Measurements from ENCODE around the gene PGLYRP1.

Gene PGLYRP1, protein sequence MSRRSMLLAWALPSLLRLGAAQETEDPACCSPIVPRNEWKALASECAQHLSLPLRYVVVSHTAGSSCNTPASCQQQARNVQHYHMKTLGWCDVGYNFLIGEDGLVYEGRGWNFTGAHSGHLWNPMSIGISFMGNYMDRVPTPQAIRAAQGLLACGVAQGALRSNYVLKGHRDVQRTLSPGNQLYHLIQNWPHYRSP

DNA sequence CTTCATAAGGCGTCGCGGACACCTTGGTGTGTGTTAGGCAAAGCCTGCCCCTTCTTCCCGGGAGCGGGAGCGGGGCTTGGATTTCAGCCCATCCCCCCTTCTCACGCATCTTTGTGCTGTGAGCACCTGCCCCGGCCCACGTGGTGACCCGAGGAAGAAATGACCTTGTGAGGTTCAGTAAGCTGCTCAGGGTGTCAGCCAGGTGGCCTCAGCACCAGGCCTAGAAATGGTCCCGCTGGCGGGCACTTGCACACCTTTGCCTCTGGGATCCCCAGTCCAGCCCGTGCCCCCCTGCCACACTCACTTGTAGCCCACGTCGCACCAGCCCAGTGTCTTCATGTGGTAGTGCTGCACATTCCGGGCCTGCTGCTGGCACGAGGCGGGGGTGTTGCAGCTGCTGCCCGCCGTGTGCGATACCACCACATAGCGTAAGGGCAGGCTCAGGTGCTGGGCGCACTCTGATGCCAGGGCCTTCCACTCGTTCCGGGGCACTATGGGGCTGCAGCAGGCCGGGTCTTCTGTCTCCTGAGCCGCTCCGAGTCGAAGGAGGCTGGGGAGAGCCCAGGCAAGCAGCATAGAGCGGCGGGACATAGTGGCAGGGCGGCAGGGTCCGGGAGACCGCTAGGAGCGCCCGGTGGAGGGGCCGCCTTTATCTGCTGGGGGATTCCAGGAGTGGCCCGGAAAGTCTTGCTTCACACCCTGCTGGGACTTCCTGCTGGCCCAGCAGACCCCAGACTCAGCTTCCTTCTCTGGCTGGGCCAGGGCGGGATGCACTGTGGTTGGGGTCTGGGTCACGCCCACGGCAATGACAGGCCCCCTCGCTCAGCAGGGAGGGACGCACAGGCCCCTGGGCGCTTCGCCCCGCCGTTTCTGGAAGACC is at the start of gene PGLYRP1:
Gene PGLYRP1 (minus strand): TSS at position 623 of the 880 bp plus-strand sequence. CDS start 32 bp downstream, at position 591.
- DNase-seq, result peak; percentile 55

DNA sequence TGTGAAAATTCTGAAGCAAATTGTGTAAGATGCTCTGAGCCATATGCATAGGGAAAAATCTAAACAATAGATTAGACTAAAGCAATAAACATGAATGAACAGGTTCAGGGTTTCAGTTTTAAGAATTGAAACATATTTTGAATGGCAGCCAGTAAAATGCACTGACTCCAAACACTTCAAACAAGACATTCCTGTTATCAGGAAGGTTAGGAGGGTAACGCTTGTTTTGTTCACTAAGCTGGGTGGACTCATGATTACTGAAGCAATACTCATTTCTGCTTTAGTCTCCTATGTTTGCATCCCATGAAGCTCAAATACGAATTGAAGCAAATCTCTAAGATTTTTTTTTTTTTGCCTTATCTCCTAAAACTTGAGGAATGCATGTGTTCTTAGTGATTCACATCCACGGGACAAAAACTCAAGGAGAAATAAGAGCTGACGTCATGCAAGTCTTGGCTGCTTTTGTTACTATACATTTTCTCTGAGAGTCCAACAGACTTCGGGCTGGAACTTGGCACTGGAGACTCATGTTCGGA is 47.0 kb upstream of the PGLYRP1 start:
- no peak for DNase-seq

DNA sequence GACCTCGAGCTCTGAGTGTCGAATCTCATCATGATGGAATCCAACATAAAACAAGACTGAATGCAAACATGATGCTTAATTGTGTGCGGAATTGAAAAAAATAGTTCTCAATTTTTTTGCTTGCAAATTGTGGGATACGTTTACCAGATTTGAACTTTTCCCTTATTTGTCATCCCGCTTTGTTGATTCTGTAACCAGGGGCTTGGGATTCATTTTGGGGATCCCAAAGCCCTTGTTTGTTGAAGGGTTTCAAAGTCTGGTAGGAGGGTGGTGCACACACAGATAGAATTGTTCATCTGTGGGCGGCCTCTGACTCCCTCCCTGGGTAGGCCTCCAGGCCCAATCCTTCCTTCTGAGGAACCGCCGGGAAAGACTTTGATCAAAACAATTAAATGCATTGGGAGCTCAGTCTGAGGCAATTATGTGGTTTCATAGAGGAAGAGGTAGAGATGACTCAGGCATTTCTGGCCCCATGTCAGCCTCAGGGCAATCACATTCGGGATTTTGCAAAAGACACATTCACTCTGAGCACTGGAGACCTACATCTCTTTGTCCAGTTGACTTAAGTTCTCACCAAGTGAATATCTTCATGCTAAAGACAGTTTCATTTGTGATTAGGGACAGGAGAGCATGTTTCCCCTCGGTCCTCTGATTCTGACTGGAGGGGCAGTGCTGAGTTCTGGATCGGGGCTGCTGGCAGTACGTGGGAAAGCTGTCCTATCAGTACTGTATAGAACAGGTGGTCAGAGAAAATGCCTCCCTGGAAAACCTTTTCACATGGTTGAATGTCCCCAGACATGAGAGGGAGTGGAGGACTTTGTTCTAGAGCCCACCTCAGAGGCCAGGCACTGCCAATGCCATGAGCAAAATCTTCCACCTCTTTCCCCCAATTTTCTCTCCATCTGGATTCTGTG is 45.7 kb upstream of the PGLYRP1 start:
- no peak for DNase-seq

DNA sequence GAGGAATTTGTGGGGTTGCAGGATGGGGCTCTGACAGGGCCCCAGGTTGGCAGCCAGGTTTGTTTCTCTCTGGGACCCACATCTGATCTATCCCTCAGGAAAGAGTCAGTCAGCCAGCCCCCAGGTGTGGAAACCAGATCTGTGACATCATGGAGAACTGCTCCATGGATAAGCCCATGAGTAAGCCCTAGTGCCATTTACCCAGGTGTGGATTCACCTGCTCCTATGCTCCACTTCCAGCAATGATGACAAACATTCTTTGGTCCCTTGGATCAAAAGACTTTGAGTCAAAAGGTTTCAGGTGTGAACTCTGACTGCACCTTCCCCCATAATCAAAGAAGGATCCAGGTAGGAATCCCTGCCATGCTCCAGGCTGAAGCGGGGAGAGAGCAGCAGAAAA is 44.8 kb upstream of the PGLYRP1 start:
- no peak for DNase-seq

- no peak for DNase-seq
These were observed 43.6 kb upstream of the PGLYRP1 start for GRCh38 chr19:46066471-46066870.

GRCh38 chr19:46065486-46066071 is 42.7 kb upstream of the PGLYRP1 start:
- DNase-seq, result no peak

DNA sequence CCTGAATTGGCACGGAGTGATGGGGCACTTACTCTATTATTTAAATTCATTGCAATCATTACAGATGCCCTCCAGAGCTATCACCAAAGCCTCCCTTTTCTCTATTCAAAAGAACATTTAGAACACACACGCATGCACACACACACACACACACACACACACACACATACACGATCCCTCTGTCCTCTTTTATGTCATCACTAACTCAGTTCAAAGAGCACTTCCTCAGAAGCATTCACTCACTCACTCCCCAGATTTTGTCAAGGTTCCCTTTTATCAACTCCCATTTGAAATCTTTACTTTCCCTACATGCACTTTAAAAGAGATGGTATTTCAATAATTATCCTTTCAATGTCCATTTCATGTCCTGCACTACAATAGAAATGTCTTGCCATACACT is 40.3 kb upstream of the PGLYRP1 start:
- DNase-seq, result no peak

DNA sequence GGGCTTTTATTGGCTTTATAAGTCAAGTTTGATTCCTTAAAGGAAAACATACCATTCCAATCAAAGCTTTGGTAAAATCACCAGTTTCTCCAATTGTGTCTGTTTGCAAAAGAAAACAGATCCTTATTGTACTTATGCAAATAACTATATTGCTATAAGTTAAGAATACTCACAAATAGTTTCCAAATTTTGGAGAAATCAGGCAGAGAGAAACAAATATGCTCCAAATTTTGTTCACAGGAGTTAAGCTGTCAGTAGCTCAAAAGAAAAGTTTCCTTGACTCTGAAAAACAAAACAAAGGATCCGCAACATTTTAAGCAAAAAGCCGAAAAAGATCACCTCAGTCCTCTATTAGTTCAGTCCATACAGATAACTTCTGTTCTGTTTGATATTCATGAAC is 37.2 kb upstream of the PGLYRP1 start:
- DNase-seq, result no peak

DNA sequence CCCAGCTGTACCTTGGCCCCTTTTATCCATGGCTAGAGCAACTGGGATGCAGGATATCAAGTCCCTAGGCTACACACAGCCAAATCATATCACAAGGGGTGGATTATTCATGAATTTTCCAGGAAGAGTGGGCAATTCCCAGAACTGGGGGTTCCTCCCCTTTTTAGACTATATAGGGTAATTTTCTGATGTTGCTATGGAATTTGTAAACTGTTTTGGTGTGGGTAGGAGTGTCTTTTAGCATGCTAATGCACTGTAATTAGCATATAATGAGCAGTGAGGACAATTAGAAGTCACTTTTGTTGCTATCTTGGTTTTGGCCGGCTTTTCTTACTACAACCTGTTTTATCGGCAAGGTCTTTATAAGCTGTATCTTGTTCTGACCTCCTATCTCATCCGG is 35.9 kb upstream of the PGLYRP1 start:
- no peak for DNase-seq

GRCh38 chr19:46056536-46056935 is 33.7 kb upstream of the PGLYRP1 start:
- no peak for DNase-seq

DNA sequence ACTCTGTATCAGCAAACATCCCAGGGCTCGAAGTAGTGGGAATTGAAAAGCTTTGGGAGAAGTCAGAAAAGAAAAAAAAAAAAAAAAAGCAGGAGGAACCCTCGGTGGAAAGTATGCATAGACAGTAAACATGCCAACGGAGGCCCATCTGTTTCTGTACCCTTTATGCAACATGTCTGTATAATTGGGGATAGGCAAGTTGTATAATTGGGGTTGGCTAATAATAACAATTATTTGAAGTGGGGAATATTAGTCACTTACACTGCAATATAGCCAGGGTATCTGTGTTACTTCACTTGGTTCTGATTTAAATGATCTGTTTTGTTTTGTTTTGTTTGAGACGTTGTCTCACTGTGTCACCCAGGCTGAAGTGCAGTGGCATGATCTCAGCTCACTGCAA is 30.0 kb upstream of the PGLYRP1 start:
- DNase-seq, result no peak

GRCh38 chr19:46049597-46049996 is 26.7 kb upstream of the PGLYRP1 start:
- DNase-seq, result no peak

DNA sequence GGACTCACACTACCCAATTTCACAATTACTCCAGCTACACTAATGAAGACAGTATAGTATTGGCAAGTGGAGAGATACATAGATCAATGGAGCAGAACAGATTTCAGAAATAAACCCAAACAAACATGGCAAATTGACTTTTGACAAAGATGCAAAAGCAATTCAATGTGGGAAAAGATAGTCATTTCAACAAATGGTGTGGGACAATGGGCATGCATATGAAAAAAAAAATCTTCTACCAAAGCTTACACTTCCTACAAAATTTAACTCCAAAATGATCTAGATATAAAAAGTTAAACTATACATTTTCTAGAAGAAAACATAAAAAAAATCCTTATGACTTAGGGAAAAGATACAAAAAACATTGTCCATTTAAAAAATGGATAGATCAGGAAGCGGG is 20.7 kb upstream of the PGLYRP1 start:
- DNase-seq, result no peak

- DNase-seq, result no peak
These were observed 19.5 kb upstream of the PGLYRP1 start for GRCh38 chr19:46042252-46042883.

GRCh38 chr19:46040952-46041500 is 18.2 kb upstream of the PGLYRP1 start, which contains the start of gene IGFL4:
Gene IGFL4 (minus strand): TSS chr19:46041002. CDS start chr19:46040962, 40 bp downstream.
- no peak for DNase-seq

DNA sequence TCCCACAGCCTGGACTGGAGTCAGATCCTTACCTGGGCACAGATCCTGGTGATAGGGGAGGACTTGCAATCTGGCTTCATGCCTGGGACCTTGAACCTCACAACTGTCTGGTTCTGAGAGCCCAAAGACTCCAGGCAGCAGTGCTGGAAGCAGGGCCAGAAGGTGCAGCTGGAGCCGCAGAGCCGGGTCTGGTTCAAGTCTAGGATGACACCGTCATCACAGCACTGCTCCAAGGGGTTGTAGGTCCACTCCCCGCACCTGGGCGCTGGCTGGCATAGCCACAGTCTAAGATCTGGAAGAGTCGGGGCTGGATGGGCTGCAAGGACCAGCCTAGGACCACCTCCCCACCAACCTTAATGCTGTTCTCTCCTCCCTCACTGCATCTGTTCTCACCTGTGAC is 17.3 kb upstream of the PGLYRP1 start:
- no peak for DNase-seq

GRCh38 chr19:46036744-46037128 is 13.9 kb upstream of the PGLYRP1 start:
- DNase-seq, result no peak

DNA sequence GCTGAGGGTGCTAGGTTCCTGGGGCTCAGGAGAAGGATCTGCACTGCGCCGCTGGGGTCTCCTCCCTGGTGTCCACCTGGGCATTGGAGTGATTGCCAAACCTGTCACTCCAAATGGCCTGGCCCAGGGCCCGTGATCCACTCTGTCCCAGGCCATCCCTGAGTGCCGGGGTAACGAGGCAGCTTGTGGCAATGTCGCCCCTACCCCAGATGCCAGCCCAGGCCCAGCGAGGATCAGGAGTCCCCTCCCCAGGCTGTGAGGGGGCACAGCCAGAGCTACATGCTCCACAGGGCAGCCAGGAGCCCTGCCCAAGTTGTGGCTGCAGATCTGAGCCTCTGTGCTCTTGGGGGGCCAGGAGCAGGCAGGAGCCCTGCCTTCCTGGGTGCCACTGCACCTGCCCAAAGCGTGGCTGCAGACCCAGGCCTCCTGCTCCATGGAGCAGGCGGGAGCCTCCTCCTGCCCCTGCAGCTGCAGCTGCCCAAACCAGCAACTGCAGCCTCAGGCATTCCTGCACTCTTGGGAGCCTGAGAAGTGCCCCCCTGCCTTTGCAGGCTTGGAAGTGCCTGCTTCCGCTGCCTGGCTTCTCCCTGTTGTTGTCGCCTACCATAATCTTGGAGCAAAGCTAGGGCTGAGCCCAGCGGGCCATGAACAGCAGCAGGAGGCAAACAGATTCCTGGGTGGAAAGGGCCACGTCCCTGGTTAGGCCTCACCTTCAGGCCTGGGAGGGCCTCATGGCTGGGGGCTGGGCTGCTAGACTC is 13.3 kb upstream of the PGLYRP1 start:
- no peak for DNase-seq

GRCh38 chr19:46035546-46035945 is 12.7 kb upstream of the PGLYRP1 start:
- no peak for DNase-seq

GRCh38 chr19:46033401-46033800 is 10.5 kb upstream of the PGLYRP1 start:
- no peak for DNase-seq

GRCh38 chr19:46032597-46033025 is 9.8 kb upstream of the PGLYRP1 start:
- DNase-seq, result no peak

Measured in activated CD8-positive, alpha-beta memory T cell treated with anti-CD3 and anti-CD28 coated beads for 24 hours (primary cell).